ENCODE results near the gene SH2D1B. TPM values are rescaled to one million over a fixed set of nuclear protein-coding genes. Genes with fewer than 3 reads are reported as not detected.

The SH2D1B gene
- total RNA-seq, 1 experiment from 2014 or later = 0.04 TPM

DNA sequence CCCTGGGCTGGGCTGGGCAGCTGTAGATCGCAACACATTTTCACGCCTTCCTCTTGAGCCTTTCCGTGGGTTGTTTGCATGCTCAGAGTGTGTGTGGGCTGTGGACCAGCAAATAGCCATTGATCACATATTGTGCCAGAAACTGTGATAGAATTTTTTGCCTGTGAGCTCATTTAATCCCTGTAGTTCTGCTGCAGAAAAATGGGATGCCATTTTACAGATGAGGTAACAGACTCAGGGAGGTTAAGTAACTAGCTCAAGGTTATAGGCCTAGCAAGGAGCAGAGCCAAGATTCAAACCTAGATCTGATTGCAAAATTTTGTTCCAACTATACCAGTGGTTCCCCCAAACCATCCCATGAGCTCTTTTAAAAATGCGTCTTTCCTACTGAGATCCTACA is 45.8 kb downstream of the SH2D1B start:
- no peak for DNase-seq
- Histone ChIP-seq H3K27ac (ENCODE audit: low read length) (no peak overlapping the region), H3K36me3 (ENCODE audit: low read depth, low read length) (no peaks in the 10 kb centered on the region), H3K4me3 (ENCODE audit: low read length) (no peak overlapping the region), H3K79me2 (ENCODE audit: low read length) (no peaks in the 10 kb centered on the region), H3K9me2 (replicated peaks; ENCODE audit: low read length) (no peaks in the 10 kb centered on the region), H4K20me1 (ENCODE audit: low read length) (no peaks in the 10 kb centered on the region), H3F3A (ENCODE audit: low read length, unreplicated experiment) (no peaks in the 10 kb centered on the region), H3K4me1 (ENCODE audit: insufficient read depth, low read length) (no peaks in the 10 kb centered on the region), H3K27me3 (ENCODE audit: low read length) (no peaks in the 10 kb centered on the region), H3K4me2 (ENCODE audit: low read length) (no peak overlapping the region), H3K9me3 (ENCODE audit: low read length) (no peaks in the 10 kb centered on the region), H3K9ac (ENCODE audit: low read length) (no peak overlapping the region), H2AFZ (ENCODE audit: low read length) (no peak overlapping the region)
- CTCF ChIA-PET = no interaction called here
- no TSS peak for BruUV-seq (replicated peaks)
- POLR2A ChIA-PET (ENCODE audit: unreplicated experiment) = no interaction called here
- intact Hi-C loops (cut with micrococcal nuclease) = no loop called here
- TF ChIP-seq, protein P1, sequence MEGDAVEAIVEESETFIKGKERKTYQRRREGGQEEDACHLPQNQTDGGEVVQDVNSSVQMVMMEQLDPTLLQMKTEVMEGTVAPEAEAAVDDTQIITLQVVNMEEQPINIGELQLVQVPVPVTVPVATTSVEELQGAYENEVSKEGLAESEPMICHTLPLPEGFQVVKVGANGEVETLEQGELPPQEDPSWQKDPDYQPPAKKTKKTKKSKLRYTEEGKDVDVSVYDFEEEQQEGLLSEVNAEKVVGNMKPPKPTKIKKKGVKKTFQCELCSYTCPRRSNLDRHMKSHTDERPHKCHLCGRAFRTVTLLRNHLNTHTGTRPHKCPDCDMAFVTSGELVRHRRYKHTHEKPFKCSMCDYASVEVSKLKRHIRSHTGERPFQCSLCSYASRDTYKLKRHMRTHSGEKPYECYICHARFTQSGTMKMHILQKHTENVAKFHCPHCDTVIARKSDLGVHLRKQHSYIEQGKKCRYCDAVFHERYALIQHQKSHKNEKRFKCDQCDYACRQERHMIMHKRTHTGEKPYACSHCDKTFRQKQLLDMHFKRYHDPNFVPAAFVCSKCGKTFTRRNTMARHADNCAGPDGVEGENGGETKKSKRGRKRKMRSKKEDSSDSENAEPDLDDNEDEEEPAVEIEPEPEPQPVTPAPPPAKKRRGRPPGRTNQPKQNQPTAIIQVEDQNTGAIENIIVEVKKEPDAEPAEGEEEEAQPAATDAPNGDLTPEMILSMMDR (conservative IDR thresholded peaks at IDR 0.05; ENCODE audit: low read depth, low read length) = no peak
- TF ChIP-seq EZH2 (IDR thresholded peaks at IDR 0.05; ENCODE audit: low read length, unreplicated experiment) = no peak
- no peak for TF ChIP-seq EZH2phosphoT487 (IDR thresholded peaks at IDR 0.05; ENCODE audit: borderline replicate concordance, low read length)
- ATAC-seq = no peak

DNA sequence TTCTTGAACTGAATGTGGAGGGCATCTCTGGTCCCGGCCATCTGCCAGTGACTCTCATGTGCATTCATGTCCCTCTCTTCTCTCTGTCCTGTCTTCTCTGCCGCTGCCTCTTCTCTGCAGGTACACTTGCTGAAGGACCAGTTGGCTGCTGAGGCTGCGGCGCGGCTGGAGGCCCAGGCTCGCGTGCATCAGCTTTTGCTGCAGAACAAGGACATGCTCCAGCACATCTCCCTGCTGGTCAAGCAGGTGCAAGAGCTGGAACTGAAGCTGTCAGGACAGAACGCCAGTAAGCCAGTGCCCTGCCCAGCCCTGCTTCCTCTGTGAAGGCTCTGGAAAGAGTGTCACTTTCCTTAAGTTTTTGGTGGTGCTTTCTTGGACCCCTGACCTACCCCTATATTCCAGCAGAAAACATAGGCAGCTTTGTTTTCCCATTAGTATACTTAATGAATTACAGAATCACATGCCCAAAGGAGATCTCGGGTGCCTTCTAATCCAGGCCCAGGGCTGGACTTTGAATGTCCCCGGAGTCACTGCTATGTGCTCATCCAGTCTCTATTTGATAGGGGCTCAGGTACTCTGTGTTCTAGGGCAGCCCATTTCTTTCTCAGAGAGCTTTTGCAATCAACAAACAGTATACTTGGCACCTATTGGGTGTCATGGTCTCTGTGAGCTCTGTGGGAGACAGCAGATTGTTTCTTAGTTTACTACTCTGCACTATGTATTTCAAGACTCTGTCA is 46.5 kb downstream of the SH2D1B start:
- Histone ChIP-seq H3K79me2 (ENCODE audit: low read length) (no peaks in the 10 kb centered on the region), H3K4me2 (ENCODE audit: low read length) (no peak overlapping the region), H3K27me3 (ENCODE audit: low read length) (no peaks in the 10 kb centered on the region), H3F3A (ENCODE audit: low read length, unreplicated experiment) (no peaks in the 10 kb centered on the region), H3K4me1 (ENCODE audit: insufficient read depth, low read length) (no peaks in the 10 kb centered on the region), H3K4me3 (ENCODE audit: low read length) (no peak overlapping the region), H3K36me3 (ENCODE audit: low read depth, low read length) (no peaks in the 10 kb centered on the region), H3K9ac (ENCODE audit: low read length) (no peak overlapping the region), H3K27ac (ENCODE audit: low read length) (no peak overlapping the region), H3K9me2 (replicated peaks; ENCODE audit: low read length) (no peaks in the 10 kb centered on the region), H3K9me3 (ENCODE audit: low read length) (no peaks in the 10 kb centered on the region), H4K20me1 (ENCODE audit: low read length) (no peaks in the 10 kb centered on the region), H2AFZ (ENCODE audit: low read length) (no peak overlapping the region)
- BruUV-seq (replicated peaks) = no TSS peak
- ATAC-seq (no peak), DNase-seq (no peak)
- intact Hi-C loops (cut with micrococcal nuclease) = no loop called here
- ChIA-PET CTCF (interaction anchor here (0.8 kb wide), 1 partner anchor 8 kb away, joined by 3 read pairs; no protein-coding TSS in a partner anchor), POLR2A (ENCODE audit: unreplicated experiment) (no interaction called here)
- no peak for TF ChIP-seq EZH2 (IDR thresholded peaks at IDR 0.05; ENCODE audit: low read length, unreplicated experiment)
- TF ChIP-seq, protein P1 (conservative IDR thresholded peaks at IDR 0.05; ENCODE audit: low read depth, low read length) = no peak

DNA sequence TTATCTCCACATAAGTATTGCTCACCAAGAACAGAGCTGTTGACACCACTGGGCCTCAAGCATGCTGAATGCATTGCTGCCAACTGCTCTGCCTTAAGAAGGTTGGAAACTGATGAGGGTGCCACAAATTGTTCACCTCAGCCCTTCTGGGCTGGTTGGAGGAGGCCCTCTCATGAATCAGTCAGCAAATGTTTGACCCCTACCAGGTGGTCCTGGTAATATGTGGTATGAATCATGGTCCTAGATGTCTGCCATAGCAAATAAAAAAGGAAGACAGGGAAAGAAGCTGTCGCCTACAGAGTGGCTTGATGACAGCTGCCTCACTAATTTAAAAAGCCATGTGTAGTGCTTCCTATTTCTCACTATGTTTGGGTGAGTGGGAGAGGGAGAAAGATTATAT is 47.4 kb downstream of the SH2D1B start:
- Histone ChIP-seq H3K79me2 (ENCODE audit: low read length) (no peaks in the 10 kb centered on the region), H4K20me1 (ENCODE audit: low read length) (no peaks in the 10 kb centered on the region), H2AFZ (ENCODE audit: low read length) (no peak overlapping the region), H3K9me2 (replicated peaks; ENCODE audit: low read length) (no peaks in the 10 kb centered on the region), H3K9ac (ENCODE audit: low read length) (no peak overlapping the region), H3F3A (ENCODE audit: low read length, unreplicated experiment) (no peaks in the 10 kb centered on the region), H3K36me3 (ENCODE audit: low read depth, low read length) (no peaks in the 10 kb centered on the region), H3K4me2 (ENCODE audit: low read length) (no peak overlapping the region), H3K9me3 (ENCODE audit: low read length) (no peaks in the 10 kb centered on the region), H3K4me1 (ENCODE audit: insufficient read depth, low read length) (no peaks in the 10 kb centered on the region), H3K4me3 (ENCODE audit: low read length) (no peak overlapping the region), H3K27me3 (ENCODE audit: low read length) (no peaks in the 10 kb centered on the region), H3K27ac (ENCODE audit: low read length) (no peak overlapping the region)
- intact Hi-C loops (cut with micrococcal nuclease) = no loop called here
- ChIA-PET CTCF (no interaction called here), POLR2A (ENCODE audit: unreplicated experiment) (no interaction called here)
- ATAC-seq (no peak), DNase-seq (no peak)
- BruUV-seq (replicated peaks) = no TSS peak
- TF ChIP-seq, protein P1 (conservative IDR thresholded peaks at IDR 0.05; ENCODE audit: low read depth, low read length) = no peak
- no peak for TF ChIP-seq EZH2phosphoT487 (IDR thresholded peaks at IDR 0.05; ENCODE audit: borderline replicate concordance, low read length)
- no peak for TF ChIP-seq EZH2 (IDR thresholded peaks at IDR 0.05; ENCODE audit: low read length, unreplicated experiment)
